ENCODE measurements around the gene STXBP2. TPM values are rescaled to one million over a fixed set of nuclear protein-coding genes. Genes with fewer than 3 reads are reported as not detected.

The STXBP2 gene
- total and polyA plus RNA-seq, 9 of the 15 experiments (the other 6 are each of a cell fraction or from before 2014, with no cell fraction given): 2.5 to 163 (median 71.3) TPM

- TF ChIP-seq THRA (IDR thresholded peaks at IDR 0.05) (no peak), FOXP1 (CRISPR knock-in tag; IDR thresholded peaks at IDR 0.05) (no peak), EWSR1 (IDR thresholded peaks at IDR 0.05; ENCODE audit: borderline replicate concordance, low read depth, partially characterized antibody) (no peak), NFXL1 (CRISPR knock-in tag; IDR thresholded peaks at IDR 0.05) (no peak), PPARD (CRISPR knock-in tag; IDR thresholded peaks at IDR 0.05) (no peak), ELF2 (CRISPR knock-in tag; IDR thresholded peaks at IDR 0.05) (no peak), POLR2AphosphoS5 (IDR thresholded peaks at IDR 0.05; ENCODE audit: control insufficient read depth, insufficient read depth, low read depth, low read length) (peak; percentile 50; the same call in 1 of the 2 replicates), ZNF431 (CRISPR knock-in tag; IDR thresholded peaks at IDR 0.05) (no peak), ILF3 (IDR thresholded peaks at IDR 0.05; ENCODE audit: borderline replicate concordance) (no peak), ZNF696 (CRISPR knock-in tag; conservative IDR thresholded peaks at IDR 0.05) (no peak), FUS (optimal IDR thresholded peaks at IDR 0.05; ENCODE audit: low read depth, low read length) (no peak), CAMTA2 (CRISPR knock-in tag; conservative IDR thresholded peaks at IDR 0.05) (no peak), ELF1 (tag; IDR thresholded peaks at IDR 0.05) (peak; percentile 9; the same call in 1 of the 2 replicates), ZKSCAN8 (CRISPR knock-in tag; IDR thresholded peaks at IDR 0.05) (no peak), TCF3 (CRISPR knock-in tag; IDR thresholded peaks at IDR 0.05) (peak; percentile 49), ZNF140 (CRISPR knock-in tag; IDR thresholded peaks at IDR 0.05) (no peak), CREB3L1 (IDR thresholded peaks at IDR 0.05; ENCODE audit: borderline replicate concordance, low read depth) (peak; percentile 96), ZNF76 (CRISPR knock-in tag; IDR thresholded peaks at IDR 0.05; ENCODE audit: borderline replicate concordance) (no peak), NFRKB (IDR thresholded peaks at IDR 0.05; ENCODE audit: low read depth) (peak; percentile 92), JUN (IDR thresholded peaks at IDR 0.05; ENCODE audit: borderline replicate concordance, low read depth, low read length) (no peak), JUN (CRISPR knock-in tag; IDR thresholded peaks at IDR 0.05; ENCODE audit: borderline replicate concordance) (no peak), XRCC4 (IDR thresholded peaks at IDR 0.05; ENCODE audit: extremely low read depth, insufficient read depth, insufficient read length) (no peak), RCOR1 (IDR thresholded peaks at IDR 0.05; ENCODE audit: borderline replicate concordance in 1 of 2, low read depth in 2 of 2, low read length in 2 of 2) (peak in 1 of 2 experiments; percentile 36; a peak in 1 of 4 replicates), USF2 (CRISPR knock-in tag; IDR thresholded peaks at IDR 0.05) (no peak)
Measured at GRCh38 chr19:7637374-7638256, 705 bp downstream of the STXBP2 start (continued).
